GM10847 (cell line): Measurements from ENCODE around the gene MED29.

Experiments
- POLR2A ChIP-seq: IDR thresholded peaks from 2 replicates; pipeline ENCODE4 v1.6.1; 2011; ENCODE audit not compliant: insufficient read length; ENCODE audit errors: extremely low read depth

Gene MED29

GRCh38 chr19:39381910-39382611 is 9.1 kb upstream of the MED29 start:
- TF ChIP-seq POLR2A, result no peak

GRCh38 chr19:39382991-39383828 is 8.0 kb upstream of the MED29 start:
- TF ChIP-seq POLR2A, result no peak

GRCh38 chr19:39384839-39385568 is 6.2 kb upstream of the MED29 start:
- TF ChIP-seq POLR2A, result no peak

GRCh38 chr19:39385629-39386411 is 5.4 kb upstream of the MED29 start:
- no peak for TF ChIP-seq POLR2A

GRCh38 chr19:39386557-39386956 is 4.6 kb upstream of the MED29 start:
- no peak for TF ChIP-seq POLR2A

GRCh38 chr19:39388657-39389056 is 2.5 kb upstream of the MED29 start:
- TF ChIP-seq POLR2A, result no peak

- TF ChIP-seq POLR2A, result no peak
These were observed 1.4 kb upstream of the MED29 start for GRCh38 chr19:39389631-39390414.

GRCh38 chr19:39390451-39390750 is 777 bp upstream of the MED29 start:
- TF ChIP-seq POLR2A, result no peak

- no peak for TF ChIP-seq POLR2A
These were observed 6.5 kb downstream of the MED29 start for GRCh38 chr19:39397360-39398296.

GRCh38 chr19:39398297-39398864 is 7.2 kb downstream of the MED29 start:
- TF ChIP-seq POLR2A, result no peak

GRCh38 chr19:39399668-39400050 is 8.5 kb downstream of the MED29 start:
- TF ChIP-seq POLR2A, result no peak

GRCh38 chr19:39400061-39400460 is 8.9 kb downstream of the MED29 start:
- no peak for TF ChIP-seq POLR2A

DNA sequence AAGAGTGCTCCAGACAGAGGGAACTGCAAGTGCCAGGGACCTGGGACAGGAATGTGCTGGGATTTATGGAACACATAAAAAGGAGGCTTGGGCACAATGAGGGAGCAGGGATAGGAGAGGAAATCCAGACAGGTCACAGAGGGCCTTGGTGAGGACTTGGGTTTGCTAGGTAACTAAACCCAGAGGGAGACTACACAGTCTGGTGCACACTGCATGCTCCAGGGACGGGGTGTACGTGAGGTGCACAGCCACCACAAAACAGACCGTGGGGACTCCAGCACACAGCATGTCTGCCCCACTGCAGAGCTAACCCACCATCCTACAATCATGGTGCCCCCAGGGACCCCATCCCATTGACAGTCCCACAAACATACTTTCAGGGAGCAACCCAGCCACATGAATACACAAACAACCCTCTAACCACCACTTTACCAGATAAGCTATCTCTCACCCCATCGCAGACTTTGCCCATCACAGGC is 9.9 kb downstream of the MED29 start:
- TF ChIP-seq POLR2A, result no peak
